Measurements from ENCODE around the gene MUC5AC.

MUC5AC gene

DNA sequence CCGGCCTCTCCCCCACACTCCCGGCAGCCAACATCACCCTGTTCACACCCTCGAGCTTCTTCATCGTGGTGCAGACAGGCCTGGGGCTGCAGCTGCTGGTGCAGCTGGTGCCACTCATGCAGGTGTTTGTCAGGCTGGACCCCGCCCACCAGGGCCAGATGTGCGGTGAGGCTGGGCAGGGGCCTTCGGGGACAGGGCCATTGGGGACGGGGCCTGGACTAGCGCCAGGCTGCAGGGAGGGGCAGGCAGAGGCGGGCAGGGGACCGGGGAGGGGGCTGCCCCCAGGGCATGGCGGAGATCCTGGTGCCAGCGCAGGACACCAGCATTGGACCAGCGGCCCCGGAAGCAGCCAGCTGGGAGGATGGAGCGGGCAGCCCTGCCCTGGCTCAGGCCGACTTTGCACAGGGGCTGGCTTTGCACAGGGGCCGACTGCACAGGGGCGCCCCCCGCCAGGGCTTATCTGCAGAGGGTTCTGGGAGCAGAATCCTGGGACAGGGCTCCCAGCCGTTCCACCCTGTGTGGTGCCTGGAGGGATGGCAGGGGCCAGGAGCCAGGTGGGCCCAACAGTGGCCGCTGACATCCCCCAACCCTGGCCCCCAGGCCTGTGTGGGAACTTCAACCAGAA lies 73.8 kb downstream of the MUC5AC start:
- in situ Hi-C loops (cut with HindIII; ENCODE audit: low sequenced_read_pairs), result no loop called here
- H3K4me3 ChIP-seq (ENCODE audit: low read depth, low read length), result no peak overlapping the region
- DNase-seq (ENCODE audit: low read depth, low spot score), result no peak
- TF ChIP-seq, protein P1, sequence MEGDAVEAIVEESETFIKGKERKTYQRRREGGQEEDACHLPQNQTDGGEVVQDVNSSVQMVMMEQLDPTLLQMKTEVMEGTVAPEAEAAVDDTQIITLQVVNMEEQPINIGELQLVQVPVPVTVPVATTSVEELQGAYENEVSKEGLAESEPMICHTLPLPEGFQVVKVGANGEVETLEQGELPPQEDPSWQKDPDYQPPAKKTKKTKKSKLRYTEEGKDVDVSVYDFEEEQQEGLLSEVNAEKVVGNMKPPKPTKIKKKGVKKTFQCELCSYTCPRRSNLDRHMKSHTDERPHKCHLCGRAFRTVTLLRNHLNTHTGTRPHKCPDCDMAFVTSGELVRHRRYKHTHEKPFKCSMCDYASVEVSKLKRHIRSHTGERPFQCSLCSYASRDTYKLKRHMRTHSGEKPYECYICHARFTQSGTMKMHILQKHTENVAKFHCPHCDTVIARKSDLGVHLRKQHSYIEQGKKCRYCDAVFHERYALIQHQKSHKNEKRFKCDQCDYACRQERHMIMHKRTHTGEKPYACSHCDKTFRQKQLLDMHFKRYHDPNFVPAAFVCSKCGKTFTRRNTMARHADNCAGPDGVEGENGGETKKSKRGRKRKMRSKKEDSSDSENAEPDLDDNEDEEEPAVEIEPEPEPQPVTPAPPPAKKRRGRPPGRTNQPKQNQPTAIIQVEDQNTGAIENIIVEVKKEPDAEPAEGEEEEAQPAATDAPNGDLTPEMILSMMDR (IDR thresholded peaks at IDR 0.05; ENCODE audit: low read depth, low read length), result no peak

DNA sequence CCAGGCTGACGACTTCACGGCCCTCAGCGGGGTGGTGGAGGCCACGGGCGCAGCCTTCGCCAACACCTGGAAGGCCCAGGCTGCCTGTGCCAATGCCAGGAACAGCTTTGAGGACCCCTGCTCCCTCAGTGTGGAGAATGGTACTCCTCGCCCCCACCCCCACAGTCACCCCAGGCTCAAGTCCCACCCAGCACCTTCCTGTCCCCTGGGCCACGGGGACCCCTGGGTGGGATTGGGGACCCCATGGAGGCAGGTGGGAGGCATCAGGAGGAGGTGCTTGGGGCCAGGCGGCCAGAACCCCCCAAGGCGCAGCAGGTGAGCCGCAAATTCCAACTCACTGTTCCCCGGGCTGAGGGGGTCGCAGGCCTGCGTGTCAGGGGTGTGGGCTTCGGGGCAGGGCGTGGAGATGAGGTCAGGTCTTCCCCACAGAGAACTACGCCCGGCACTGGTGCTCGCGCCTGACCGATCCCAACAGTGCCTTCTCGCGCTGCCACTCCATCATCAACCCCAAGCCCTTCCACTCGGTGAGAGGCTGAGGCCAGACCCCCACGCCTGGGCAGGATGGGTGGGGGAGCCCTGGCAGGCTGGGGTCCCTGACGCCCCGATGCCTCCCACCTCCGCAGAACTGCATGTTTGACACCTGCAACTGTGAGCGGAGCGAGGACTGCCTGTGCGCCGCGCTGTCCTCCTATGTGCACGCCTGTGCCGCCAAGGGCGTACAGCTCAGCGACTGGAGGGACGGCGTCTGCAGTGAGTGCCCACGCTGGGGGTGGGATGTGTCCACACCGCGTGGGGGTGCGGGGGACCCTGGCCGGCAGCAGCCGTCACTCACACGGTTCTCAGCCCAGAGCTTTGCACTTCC lies 74.5 kb downstream of the MUC5AC start:
- no peak for DNase-seq (ENCODE audit: low read depth, low spot score)
- TF ChIP-seq, protein P1 (IDR thresholded peaks at IDR 0.05; ENCODE audit: low read depth, low read length), result no peak
- in situ Hi-C loops (cut with HindIII; ENCODE audit: low sequenced_read_pairs), result no loop called here
- no peak overlapping the region for H3K4me3 ChIP-seq (ENCODE audit: low read depth, low read length)

DNA sequence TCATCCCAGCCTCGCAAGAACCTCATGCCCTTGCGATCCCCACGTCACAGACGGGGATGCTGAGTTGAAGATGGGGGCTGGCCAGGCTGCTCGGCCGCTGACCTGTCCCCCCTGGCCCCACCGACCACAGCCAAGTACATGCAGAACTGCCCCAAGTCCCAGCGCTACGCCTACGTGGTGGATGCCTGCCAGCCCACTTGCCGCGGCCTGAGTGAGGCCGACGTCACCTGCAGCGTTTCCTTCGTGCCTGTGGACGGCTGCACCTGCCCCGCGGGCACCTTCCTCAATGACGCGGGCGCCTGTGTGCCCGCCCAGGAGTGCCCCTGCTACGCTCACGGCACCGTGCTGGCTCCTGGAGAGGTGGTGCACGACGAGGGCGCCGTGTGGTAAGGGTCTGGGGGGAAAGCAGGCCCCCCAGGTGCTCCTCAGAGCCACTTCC lies 75.1 kb downstream of the MUC5AC start:
- no peak for DNase-seq (ENCODE audit: low read depth, low spot score)
- H3K4me3 ChIP-seq (ENCODE audit: low read depth, low read length), result no peak overlapping the region
- TF ChIP-seq, protein P1 (IDR thresholded peaks at IDR 0.05; ENCODE audit: low read depth, low read length), result no peak
- in situ Hi-C loops (cut with HindIII; ENCODE audit: low sequenced_read_pairs), result no loop called here

DNA sequence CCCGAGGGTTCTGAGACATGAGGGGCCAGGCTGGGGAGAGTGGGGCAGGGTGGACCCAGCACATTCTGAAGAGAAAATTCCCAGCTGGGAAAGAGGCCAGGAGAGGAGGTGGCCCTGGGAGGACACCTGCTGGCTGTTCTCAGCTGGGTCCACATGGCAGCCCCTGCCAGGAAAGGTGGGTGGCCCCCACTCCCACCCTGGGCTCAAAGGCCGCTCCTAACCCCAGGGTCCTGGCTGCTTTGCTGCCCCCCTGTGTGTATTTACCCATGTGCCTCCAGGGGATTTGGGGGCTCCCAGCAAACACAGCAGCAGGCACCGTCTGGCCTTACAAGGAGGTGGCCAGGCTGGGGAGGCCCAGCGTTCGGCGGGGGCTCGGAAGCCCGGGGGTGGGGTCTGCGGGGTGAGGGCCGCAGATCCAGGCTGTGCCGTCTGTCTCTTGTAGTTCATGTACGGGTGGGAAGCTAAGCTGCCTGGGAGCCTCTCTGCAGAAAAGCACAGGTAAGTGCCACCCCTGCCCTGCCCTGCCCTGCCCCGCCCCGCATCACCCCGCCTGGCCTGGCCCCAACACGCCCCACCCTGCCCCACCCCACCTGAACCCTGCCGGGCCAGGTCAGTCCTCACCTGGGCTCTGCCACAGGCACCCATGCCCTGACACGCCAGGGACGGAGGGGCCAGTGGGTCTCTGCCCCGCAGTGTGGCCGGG lies 75.7 kb downstream of the MUC5AC start:
- TF ChIP-seq, protein P1 (IDR thresholded peaks at IDR 0.05; ENCODE audit: low read depth, low read length), result no peak
- in situ Hi-C loops (cut with HindIII; ENCODE audit: low sequenced_read_pairs), result no loop called here
- DNase-seq (ENCODE audit: low read depth, low spot score), result no peak
- H3K4me3 ChIP-seq (ENCODE audit: low read depth, low read length), result no peak overlapping the region

DNA sequence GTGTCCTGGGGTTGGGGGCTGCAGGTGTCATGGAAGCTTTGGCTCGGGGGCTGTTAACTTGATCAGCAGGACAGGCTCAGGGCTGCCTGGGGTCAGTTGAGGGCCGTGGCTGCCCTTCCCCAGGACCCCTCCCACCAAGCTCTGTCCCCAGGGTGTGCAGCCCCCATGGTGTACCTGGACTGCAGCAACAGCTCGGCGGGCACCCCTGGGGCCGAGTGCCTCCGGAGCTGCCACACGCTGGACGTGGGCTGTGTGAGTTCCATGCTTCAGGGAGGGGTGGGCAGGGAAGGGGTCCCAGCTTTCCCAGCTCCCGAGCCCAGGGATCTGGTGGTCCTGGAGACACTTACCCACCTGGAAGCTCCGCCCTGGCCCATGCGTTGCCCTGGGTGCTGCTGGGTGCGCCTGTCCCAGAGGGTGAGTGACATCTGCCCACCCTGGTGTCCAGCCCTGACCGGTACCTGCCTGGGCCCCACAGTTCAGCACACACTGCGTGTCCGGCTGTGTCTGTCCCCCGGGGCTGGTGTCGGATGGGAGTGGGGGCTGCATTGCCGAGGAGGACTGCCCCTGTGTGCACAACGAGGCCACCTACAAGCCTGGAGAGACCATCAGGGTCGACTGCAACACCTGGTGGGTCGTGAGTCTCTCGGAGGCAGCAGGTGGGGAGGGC lies 76.4 kb downstream of the MUC5AC start:
- in situ Hi-C loops (cut with HindIII; ENCODE audit: low sequenced_read_pairs), result no loop called here
- no peak overlapping the region for H3K4me3 ChIP-seq (ENCODE audit: low read depth, low read length)
- TF ChIP-seq, protein P1 (IDR thresholded peaks at IDR 0.05; ENCODE audit: low read depth, low read length), result no peak
- DNase-seq (ENCODE audit: low read depth, low spot score), result no peak

DNA sequence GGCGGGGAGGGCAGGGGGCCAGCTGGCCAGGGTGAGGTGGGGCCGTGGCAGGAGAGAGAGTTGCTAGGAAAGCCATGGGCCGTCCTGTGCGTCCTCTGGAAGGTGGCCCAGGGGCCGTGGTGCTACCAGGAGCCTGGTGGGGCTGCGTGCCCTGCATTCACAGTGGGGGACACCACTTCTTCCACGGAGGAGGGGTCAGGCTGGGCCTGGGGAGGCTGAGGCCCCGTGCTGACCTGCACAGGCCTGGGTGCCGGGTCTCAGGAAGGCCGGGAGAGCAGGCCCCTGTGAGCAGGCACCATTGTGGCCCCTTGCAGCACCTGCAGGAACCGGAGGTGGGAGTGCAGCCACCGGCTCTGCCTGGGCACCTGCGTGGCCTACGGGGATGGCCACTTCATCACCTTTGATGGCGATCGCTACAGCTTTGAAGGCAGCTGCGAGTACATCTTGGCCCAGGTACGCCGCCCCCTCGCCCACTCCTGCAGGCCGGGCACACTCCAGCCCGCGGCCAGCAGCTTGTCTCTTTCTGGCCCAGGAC lies 77.1 kb downstream of the MUC5AC start:
- H3K4me3 ChIP-seq (ENCODE audit: low read depth, low read length), result no peak overlapping the region
- in situ Hi-C loops (cut with HindIII; ENCODE audit: low sequenced_read_pairs), result no loop called here
- DNase-seq (ENCODE audit: low read depth, low spot score), result no peak
- TF ChIP-seq, protein P1 (IDR thresholded peaks at IDR 0.05; ENCODE audit: low read depth, low read length), result no peak

Measured in astrocyte of the spinal cord (primary cell).